GM18909 (cell line): ENCODE data around the gene COL1A2.

ENCODE experiments used
- ATAC-seq: cut with Tn5 transposase; IDR thresholded peaks from one replicate; pipeline ENCODE4 v1.9.1; 2021; ENCODE audit warnings: mild to moderate bottlenecking; ENCODE audit not compliant: unreplicated experiment, poor library complexity

The COL1A2 gene

GRCh38 chr7:94394437-94395140, at the start of gene COL1A2:
TSS of gene COL1A2 (plus strand) at chr7:94394895. CDS start at chr7:94395032, 137 bp downstream.
- ATAC-seq, result no peak

GRCh38 chr7:94345907-94346306, 48.8 kb upstream of the COL1A2 start:
- no peak for ATAC-seq

GRCh38 chr7:94348142-94348541, 46.6 kb upstream of the COL1A2 start:
- ATAC-seq, result no peak

GRCh38 chr7:94350734-94351133, 44.0 kb upstream of the COL1A2 start:
- no peak for ATAC-seq

GRCh38 chr7:94351703-94352102, 43.0 kb upstream of the COL1A2 start:
- ATAC-seq, result no peak

GRCh38 chr7:94352887-94353286, 41.8 kb upstream of the COL1A2 start:
- no peak for ATAC-seq

GRCh38 chr7:94354953-94355352, 39.7 kb upstream of the COL1A2 start:
- ATAC-seq, result no peak

GRCh38 chr7:94355454-94355853, 39.2 kb upstream of the COL1A2 start:
- ATAC-seq, result no peak

- no peak for ATAC-seq
Observed at GRCh38 chr7:94357076-94357475, 37.6 kb upstream of the COL1A2 start.

- ATAC-seq, result no peak
Observed at GRCh38 chr7:94360926-94361325, 33.8 kb upstream of the COL1A2 start.

GRCh38 chr7:94362276-94362675, 32.4 kb upstream of the COL1A2 start:
- ATAC-seq, result no peak

GRCh38 chr7:94364816-94365215, 29.9 kb upstream of the COL1A2 start:
- ATAC-seq, result no peak

GRCh38 chr7:94366163-94366562, 28.5 kb upstream of the COL1A2 start:
- ATAC-seq, result no peak

GRCh38 chr7:94366832-94367231, 27.9 kb upstream of the COL1A2 start:
- no peak for ATAC-seq

GRCh38 chr7:94367949-94368348, 26.7 kb upstream of the COL1A2 start:
- ATAC-seq, result no peak

GRCh38 chr7:94368371-94368791, 26.3 kb upstream of the COL1A2 start:
- no peak for ATAC-seq

- no peak for ATAC-seq
Observed at GRCh38 chr7:94374231-94374630, 20.5 kb upstream of the COL1A2 start.

- ATAC-seq, result no peak
Observed at GRCh38 chr7:94374721-94375566, 19.8 kb upstream of the COL1A2 start.

GRCh38 chr7:94375691-94376090, 19.0 kb upstream of the COL1A2 start:
- ATAC-seq, result no peak

GRCh38 chr7:94376281-94376680, 18.4 kb upstream of the COL1A2 start:
- ATAC-seq, result no peak

GRCh38 chr7:94378356-94378755, 16.3 kb upstream of the COL1A2 start:
- ATAC-seq, result no peak

GRCh38 chr7:94380264-94380663, 14.4 kb upstream of the COL1A2 start:
- no peak for ATAC-seq
